GF-D8 (cell line): Measurements from ENCODE around the gene COG7.
"Not testable (repeated sequence)": the region's sequence is repeated elsewhere in the genome, so short reads cannot be mapped to it uniquely, and the experiment has no call there.

Experiments used
- DNase-seq: peaks from one replicate; lab custom pipeline; 2025; lab: John Stamatoyannopoulos, UW

The COG7 gene

GRCh38 chr16:23452572-23453337, at the start of gene COG7:
TSS of gene COG7 (minus strand) at chr16:23453189. CDS start at chr16:23452994, 195 bp downstream.
- peak; percentile 44 for DNase-seq

GRCh38 chr16:23502466-23502865, 49.5 kb upstream of the COG7 start:
- no peak for DNase-seq

GRCh38 chr16:23501291-23501690, 48.3 kb upstream of the COG7 start:
- no peak for DNase-seq

- no peak for DNase-seq
These were observed 47.9 kb upstream of the COG7 start for GRCh38 chr16:23500862-23501225.

GRCh38 chr16:23500212-23500861, 47.3 kb upstream of the COG7 start:
- no peak for DNase-seq

GRCh38 chr16:23499801-23500200, 46.8 kb upstream of the COG7 start:
- DNase-seq: no peak

GRCh38 chr16:23498863-23499262, 45.9 kb upstream of the COG7 start:
- DNase-seq: no peak

GRCh38 chr16:23497543-23497868, 44.5 kb upstream of the COG7 start:
- DNase-seq: no peak

GRCh38 chr16:23496821-23497542, 44.0 kb upstream of the COG7 start:
- no peak for DNase-seq

- no peak for DNase-seq
These were observed 42.7 kb upstream of the COG7 start for GRCh38 chr16:23495671-23496070.

GRCh38 chr16:23494188-23494587, 41.2 kb upstream of the COG7 start:
- DNase-seq: no peak

- DNase-seq: no peak
These were observed 38.8 kb upstream of the COG7 start for GRCh38 chr16:23491490-23492391.

GRCh38 chr16:23486480-23486879, 33.5 kb upstream of the COG7 start:
- DNase-seq: no peak

- DNase-seq: no peak
These were observed 32.9 kb upstream of the COG7 start for GRCh38 chr16:23485841-23486240.

- DNase-seq: no peak
These were observed 32.2 kb upstream of the COG7 start for GRCh38 chr16:23485257-23485614.

- no peak for DNase-seq
These were observed 31.7 kb upstream of the COG7 start for GRCh38 chr16:23484510-23485256.

- not testable (repeated sequence) for DNase-seq
These were observed 30.5 kb upstream of the COG7 start for GRCh38 chr16:23483492-23483891.

GRCh38 chr16:23482778-23483177, 29.8 kb upstream of the COG7 start:
- no peak for DNase-seq

- DNase-seq: no peak
These were observed 27.3 kb upstream of the COG7 start for GRCh38 chr16:23480257-23480656.

- no peak for DNase-seq
These were observed 26.1 kb upstream of the COG7 start for GRCh38 chr16:23479138-23479537.

- no peak for DNase-seq
These were observed 25.6 kb upstream of the COG7 start for GRCh38 chr16:23478566-23478965.

GRCh38 chr16:23476289-23476688, 23.3 kb upstream of the COG7 start:
- DNase-seq: no peak
